Measurements from ENCODE around the gene LBX2.

The LBX2 gene

GRCh38 chr2:74524955-74525716, 25.7 kb upstream of the LBX2 start:
- no peak for TF ChIP-seq CTCF (IDR thresholded peaks at IDR 0.05)

GRCh38 chr2:74524005-74524404, 24.6 kb upstream of the LBX2 start:
- no peak for TF ChIP-seq CTCF (IDR thresholded peaks at IDR 0.05)

- no peak for TF ChIP-seq CTCF (IDR thresholded peaks at IDR 0.05)
These were observed 23.1 kb upstream of the LBX2 start for GRCh38 chr2:74522516-74522915.

GRCh38 chr2:74516650-74517049, 17.2 kb upstream of the LBX2 start:
- no peak for TF ChIP-seq CTCF (IDR thresholded peaks at IDR 0.05)

GRCh38 chr2:74515981-74516633, 16.7 kb upstream of the LBX2 start:
- no peak for TF ChIP-seq CTCF (IDR thresholded peaks at IDR 0.05)

- TF ChIP-seq CTCF (IDR thresholded peaks at IDR 0.05) = no peak
These were observed 16.0 kb upstream of the LBX2 start for GRCh38 chr2:74515271-74515980.

GRCh38 chr2:74514368-74515270, 15.2 kb upstream of the LBX2 start, which contains the start of gene TLX2:
Gene TLX2, plus strand, starts transcription at chr2:74514450. Its CDS starts 357 bp downstream, at chr2:74514807.
- no peak for TF ChIP-seq CTCF (IDR thresholded peaks at IDR 0.05)
